ENCODE data around the gene RAB36.

The RAB36 gene

DNA sequence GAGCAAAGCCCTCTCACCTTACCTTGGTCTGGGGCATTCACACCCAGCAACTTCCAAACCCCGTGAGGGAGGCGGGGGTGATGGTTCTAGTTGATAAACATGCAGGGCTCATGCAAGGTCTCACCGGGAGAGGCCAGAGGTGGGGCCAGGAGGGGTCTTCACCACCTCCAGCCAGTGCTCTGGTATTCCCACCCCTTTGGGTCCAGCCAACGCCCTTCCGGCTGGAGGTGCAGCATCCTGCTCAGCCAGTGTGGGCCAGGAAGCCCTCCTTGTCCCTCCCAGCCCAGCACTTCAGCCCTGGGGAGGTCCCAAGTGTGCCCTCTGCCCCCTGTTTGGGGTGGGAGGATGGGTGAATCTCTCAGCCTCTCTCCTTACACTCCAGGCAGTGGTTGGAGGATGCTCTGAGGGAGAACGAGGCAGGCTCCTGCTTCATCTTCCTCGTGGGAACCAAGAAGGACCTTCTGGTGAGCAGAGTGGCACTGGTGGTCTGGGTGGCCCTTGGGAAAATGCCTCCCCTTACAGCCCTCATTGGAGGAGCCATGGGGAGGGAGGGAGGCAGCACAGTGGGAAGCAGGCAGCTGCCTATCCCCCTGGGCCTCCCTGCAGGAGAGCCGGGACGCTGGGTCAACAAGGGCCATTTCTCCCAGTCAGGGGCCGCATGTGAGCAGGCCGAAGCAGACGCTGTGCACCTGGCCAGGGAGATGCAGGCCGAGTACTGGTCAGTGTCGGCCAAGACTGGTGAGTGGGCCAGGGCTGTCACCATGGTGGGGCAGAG lies 13.4 kb downstream of the RAB36 start:
- no peak for DNase-seq (ENCODE audit: low read depth)

DNA sequence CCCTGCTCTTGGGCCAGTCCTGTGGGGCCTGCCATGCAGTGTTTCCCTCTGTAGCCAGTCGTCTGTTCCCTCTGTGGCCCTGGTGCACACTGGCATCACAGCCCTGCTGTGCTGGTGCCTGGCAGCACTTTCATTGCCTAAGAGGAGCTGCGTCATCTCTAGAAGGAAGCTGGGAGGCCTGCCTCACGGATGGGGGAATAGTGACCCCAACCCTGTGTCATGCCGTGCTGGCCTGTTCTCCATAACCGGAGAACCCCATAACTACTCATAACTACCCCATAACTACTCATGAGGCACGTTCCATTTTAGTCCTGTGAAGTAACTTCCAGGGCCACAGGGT lies 14.0 kb downstream of the RAB36 start:
- DNase-seq (ENCODE audit: low read depth), result no peak

DNA sequence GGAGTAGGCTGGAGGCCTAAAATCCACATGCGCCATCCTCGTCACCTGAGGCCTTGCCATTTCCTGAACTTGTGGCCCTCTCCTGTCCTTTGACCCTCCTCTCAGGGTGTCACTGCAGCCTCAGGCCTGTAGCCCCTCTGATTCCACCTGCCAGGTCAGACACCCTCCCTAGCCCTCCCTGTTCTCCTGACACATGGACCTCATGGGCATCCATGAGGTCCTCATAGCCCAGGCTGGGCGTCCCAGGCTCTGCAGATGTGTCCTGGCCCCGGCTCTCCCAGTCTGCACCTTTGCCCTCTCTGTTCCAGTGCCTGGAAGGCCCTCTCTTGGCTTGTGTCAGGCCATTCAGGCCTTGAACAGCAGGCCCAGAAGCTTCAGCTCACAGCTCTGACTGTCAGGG lies 15.8 kb downstream of the RAB36 start:
- DNase-seq (ENCODE audit: low read depth), result no peak

DNA sequence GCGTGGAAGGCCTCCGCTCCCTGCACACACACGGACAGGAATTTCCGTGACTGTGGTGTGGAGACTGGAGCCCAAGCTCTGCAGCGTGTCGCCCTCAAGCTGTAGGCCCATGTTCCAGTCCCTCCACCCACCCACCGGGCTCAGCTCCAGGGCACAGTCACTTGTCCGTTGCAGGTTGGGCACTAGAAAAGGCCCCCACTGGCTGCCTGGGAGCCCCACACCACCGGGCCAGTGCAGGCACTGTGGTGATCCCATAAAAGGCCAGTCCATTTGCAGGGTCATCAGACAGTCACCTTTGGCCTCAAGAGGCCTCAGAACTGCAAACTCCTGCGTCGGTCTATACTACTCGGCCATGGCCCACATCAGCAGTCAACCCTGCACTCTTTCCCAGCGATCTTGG lies 16.3 kb downstream of the RAB36 start:
- DNase-seq (ENCODE audit: low read depth), result no peak

DNA sequence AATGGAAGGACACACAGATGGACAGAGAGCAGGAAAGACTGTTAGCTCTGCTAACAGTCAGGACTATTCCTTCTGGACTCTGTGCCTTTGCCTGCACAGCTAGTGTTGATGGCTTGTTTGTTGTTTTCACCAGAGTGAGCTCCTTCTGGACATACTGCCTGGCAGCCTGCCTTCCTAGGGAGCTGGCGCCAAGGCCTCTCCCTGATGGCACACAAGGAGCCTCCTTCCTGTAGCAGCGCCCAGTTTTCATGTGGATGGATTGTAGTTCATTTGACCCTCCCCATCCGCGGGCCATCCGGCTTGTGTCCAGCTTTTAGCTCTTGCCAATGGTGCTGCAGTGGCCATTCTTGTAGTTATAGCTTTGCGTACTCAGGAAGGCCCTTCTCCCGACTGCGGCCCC lies 18.4 kb downstream of the RAB36 start:
- DNase-seq (ENCODE audit: low read depth), result no peak

DNA sequence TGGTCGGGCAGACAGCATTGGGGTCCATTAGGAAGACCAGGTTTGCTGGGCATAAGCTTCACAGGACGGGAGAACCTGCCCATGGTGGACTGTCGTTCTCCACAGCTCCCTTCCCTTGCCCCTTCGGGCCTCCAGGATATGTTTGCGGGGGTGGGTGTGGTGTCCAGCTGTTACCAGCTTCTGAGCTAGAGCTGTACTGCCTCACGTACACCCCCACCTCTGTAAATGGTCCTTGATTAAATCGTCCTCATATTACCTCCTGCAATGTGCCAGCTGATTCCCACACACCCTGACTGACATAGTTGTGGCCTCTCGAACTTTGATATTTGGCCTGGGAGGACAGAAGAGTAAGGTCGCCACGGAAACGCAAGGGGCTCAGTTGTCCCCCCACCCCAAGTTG lies 18.8 kb downstream of the RAB36 start:
- DNase-seq (ENCODE audit: low read depth), result no peak

DNA sequence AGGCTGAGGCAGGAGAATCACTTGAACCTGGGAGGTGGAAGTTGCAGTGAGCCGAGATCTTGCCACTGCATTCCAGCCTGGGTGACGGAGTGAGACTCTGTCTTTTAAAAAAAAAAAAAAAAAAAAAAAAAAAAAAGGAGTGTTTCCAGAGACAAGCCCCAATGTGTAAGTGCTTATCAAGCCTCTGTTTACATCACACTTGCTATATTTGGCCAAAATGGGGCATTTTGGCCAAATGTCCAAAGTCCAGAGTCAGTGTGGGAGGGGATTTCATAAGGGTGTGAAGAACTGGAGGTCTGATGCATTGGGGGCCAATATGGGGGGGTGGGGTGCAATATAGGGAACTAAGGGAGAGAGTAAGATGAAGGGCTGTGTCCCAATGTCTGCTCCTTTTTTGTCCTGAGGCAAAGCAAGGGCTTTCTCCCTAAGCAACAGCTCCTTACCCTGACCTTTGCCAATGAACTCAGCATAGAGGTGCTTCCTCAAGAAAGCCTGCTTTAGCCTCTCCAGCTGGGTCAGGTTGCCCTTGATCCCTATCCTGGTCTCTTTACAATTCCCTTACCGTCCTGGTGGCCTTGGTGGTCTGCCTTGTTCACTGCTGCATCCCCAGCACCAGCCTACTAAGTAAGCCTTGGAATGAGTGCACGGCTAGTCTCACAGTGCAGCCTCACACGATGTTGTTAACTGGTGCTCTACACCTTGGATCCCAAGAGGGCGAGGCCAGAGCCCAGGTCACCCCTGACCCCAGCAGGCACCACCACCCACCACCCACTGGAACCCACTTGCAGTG lies 21.0 kb downstream of the RAB36 start:
- no peak for DNase-seq (ENCODE audit: low read depth)

DNA sequence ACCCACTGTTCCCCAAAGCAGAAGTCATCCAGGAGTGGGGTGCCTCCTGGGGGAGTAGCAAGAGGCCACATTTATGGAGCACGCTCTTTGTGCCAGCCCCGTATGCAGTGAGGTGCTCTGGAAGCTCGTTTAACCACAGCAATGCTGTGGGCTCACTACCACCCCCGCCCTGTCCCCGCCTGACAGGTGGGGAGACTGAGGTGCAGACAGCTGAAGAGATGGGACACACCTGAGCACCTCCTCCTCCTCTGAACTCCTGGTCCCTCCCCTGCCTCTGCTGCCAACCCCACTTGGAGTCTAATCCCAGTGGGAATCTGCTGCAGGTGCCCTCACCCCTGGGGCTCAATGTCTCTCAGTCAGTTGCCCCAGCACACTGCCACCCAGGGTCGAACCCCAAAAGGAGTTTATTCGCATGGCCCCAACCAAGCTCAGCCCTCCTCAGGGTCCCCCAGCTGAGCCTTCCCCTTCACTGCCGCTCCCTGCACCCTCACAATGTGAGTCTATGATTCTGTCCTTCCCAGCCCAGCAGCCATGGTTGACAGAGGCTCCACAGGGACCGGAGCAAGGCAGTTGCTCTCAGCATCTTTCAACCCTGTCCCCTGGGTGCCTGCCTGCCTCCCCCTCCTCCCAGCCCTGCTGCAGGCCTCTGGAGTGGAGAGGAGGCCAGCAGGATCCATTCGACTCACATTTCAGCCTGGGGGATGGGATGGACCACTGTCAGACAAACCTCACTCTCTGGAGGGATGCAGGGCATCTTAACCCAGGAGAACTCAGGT lies 21.8 kb downstream of the RAB36 start:
- no peak for DNase-seq (ENCODE audit: low read depth)

DNA sequence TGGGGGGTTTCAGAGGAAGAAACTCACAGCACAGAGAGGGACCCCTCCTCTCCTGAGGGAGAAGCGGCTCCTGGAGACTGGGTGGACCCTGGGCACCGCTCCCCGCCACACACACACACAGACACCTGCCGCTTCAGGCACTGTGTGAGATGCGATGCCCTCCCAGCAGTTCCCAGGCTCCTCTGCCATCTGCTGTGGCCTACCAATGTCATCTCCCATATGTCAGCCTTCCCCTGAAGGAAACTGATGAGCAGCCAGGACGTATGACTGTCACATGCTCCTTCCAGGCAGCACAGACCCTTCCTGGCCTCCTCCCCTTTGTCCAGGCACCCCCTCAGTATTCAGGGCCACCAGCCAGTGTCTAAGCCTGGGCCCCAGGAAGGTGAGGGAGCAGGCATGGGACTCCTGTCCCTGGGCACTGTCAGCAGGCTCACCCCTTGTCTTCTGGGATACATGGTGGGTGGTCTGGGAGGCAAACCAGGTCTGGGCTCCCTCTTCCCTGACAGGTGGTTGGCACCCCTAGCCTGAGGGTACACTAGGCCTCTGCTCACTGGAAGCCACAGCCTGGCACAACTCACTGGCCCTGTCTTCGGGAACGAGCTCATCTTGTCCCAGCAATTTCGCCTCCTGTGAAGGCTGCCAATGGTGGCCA lies 23.2 kb downstream of the RAB36 start:
- DNase-seq (ENCODE audit: low read depth), result no peak

DNA sequence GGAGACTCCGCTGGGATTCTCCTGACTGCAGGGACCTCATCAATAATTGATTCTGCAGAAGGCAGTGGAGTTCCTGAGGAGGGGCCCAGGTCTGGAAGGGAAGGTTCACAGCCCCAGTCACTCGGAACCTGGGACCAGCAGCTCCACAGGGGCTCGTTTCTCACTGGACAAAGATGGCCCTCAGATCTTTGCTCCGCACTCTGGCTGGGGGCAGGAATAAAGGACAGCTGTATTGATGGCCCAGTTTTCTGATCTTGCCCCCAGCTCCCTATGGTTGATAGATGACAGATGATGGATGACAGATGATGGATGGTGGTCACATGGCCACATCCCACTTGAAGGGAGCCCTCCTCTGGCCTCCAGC lies 23.7 kb downstream of the RAB36 start:
- DNase-seq (ENCODE audit: low read depth), result no peak

DNA sequence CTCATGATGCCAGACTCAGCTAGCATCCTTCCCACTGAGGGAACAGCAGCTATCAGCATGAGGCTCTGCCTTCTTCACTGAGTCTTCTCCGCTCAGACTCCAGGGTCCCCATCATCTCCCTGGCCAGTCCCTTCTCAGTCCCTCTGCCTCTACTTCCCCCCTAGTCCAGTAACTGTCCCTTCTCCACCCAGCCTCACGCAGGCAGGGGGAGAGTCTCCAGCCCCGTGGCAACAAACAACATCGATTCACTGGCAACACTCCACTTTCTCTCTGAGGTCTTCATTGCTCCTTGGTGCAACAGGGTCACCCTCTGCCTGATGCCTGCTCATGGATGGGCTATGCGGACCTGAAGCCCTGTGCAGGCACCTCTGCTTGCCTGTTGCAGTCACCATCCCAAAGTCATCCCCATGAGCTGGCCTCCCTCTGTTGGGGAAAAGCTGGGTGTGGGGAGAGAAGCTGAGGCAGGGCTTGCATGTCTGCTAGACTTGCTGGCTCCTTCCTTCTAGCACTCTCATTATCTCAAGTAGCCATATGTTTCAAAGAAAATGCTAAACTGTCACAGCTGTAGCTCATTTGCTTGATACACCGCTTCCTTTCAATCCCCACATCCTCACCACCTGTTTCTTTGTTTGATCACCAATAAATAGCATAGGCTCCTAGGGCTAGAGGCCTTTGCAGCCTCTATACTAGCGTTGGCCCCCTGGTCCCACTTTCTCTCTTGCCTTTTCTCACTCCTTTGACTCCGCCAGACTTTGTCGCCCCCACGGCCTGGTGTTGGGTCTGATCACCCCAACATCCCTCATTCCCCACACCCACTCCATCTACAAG lies 30.8 kb downstream of the RAB36 start:
- no peak for DNase-seq (ENCODE audit: low read depth)

DNA sequence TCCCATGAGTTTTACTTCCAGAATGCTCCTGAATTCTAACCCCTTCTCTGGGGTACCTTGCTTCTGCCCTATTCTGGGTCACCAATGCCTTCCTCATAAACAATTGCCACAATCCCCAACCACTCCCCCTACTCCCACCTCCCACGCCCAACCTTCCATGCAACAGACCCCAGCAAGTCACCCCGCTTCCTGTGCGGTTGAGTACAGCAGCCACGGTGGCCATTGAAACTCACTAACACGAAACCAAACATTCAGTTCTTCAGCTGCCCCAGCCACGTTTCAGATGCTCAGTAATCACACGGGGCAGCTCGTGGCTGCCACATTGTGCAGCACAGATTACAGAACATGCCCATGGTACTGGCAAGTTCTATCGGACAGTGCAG lies 31.4 kb downstream of the RAB36 start:
- DNase-seq (ENCODE audit: low read depth), result no peak

DNA sequence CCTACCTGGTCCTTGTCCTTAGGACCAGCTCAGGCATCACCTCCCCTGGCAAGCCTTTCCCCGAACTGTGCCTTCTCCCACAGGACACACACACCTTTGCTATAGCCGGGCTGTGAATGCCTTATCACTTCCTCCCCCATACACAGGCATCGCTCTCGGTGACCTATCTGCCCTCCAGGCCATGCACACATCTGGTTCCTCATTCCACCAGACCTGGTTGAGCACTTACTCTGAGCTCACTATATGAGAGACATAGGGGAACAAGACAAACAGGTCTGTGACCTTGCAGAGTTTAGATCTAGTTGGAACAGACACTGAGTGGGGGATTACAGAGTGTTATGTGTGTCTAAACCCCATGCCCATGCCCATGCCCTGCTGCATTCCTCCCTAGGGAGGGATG lies 31.9 kb downstream of the RAB36 start:
- no peak for DNase-seq (ENCODE audit: low read depth)

DNA sequence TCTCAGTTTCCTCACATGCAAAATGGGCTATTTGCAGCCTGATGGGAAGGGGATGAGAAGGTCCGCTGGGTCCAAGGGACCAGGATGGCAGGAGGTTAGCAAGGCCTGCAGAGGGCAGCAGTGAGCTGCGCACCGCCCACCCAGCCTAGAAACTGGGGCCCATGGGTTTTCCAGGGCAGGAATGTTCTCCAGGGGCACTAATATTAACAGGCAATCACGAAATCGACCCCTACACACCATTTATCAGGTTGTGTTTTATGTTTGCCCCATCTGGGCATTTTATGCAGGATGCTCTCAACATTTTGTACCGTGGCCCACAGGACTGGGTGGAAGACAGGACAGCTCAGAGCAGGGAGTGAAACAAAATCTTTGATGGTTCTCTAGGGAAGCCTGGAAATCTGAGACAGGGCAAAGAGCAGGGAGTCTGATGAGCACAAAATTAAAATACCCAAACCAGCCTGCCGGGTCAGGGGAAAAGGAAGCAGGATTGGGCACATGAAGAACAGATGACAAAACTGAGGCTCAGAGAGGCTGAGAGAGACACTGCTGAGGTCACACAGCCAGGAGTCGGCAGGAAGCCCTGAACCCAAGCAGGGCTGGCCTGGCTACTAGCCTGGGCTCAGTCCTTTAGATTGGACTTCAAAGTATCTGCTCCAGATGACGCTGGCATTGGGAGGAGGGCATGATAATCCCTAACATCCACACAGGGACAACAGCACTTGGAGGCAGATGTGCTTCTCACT lies 33.4 kb downstream of the RAB36 start:
- DNase-seq (ENCODE audit: low read depth), result no peak

DNA sequence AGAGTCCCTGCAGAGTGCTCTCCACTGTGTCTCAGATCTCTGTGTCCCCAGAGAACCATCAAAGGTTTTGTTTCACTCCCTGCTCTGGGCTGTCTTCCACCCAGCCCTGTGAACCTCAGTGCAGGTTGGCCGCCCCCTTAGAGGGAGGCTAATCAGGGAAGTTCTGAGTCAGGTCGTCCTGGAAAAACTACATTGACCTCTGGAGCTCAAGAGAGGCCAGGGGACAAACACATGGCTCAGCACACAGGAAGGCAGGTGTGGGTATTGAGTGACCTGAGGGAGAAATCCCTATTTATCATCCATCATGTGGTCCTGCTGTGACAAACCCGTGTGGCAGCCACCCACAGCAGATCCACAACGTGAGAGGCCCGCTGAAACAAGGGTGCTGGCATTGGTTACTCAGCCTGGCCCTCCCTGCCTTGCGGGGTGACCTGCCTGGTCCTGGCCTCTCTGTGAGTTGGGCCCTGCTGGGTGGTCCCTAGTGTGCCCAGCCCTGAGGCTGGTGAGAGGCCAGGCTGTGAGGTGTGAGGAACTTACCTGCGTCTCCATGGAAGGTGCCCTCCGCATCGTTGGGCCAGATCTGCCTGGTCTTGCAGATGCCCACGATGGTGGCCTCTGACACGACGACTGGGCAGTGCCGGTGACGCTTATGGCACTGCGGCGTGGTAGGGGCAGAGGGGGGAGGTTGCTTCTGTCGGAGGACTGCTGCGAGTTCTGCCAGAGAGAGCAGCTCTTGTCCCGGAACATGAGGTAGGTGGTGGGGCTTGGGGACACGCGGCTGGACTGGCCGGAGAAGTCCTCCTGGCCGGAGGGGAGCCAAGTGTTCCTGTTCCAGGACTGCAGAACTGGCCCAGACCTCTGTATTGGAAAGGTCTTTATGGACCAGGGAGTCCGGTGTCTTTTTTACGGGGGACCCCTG lies 34.4 kb downstream of the RAB36 start:
- DNase-seq (ENCODE audit: low read depth), result no peak

DNA sequence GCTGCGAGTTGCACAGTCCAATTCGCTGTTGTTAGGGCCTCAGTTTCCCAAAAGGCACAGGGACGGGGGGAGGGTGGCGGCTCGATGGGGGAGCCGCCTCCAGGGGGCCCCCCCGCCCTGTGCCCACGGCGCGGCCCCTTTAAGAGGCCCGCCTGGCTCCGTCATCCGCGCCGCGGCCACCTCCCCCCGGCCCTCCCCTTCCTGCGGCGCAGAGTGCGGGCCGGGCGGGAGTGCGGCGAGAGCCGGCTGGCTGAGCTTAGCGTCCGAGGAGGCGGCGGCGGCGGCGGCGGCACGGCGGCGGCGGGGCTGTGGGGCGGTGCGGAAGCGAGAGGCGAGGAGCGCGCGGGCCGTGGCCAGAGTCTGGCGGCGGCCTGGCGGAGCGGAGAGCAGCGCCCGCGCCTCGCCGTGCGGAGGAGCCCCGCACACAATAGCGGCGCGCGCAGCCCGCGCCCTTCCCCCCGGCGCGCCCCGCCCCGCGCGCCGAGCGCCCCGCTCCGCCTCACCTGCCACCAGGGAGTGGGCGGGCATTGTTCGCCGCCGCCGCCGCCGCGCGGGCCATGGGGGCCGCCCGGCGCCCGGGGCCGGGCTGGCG lies 35.1 kb downstream of the RAB36 start, which contains the start of gene BCR:
BCR (plus strand) TSS at position 209 of the 592 bp plus-strand sequence. CDS start 452 bp downstream, outside the sequence.
- no peak for DNase-seq (ENCODE audit: low read depth)

DNA sequence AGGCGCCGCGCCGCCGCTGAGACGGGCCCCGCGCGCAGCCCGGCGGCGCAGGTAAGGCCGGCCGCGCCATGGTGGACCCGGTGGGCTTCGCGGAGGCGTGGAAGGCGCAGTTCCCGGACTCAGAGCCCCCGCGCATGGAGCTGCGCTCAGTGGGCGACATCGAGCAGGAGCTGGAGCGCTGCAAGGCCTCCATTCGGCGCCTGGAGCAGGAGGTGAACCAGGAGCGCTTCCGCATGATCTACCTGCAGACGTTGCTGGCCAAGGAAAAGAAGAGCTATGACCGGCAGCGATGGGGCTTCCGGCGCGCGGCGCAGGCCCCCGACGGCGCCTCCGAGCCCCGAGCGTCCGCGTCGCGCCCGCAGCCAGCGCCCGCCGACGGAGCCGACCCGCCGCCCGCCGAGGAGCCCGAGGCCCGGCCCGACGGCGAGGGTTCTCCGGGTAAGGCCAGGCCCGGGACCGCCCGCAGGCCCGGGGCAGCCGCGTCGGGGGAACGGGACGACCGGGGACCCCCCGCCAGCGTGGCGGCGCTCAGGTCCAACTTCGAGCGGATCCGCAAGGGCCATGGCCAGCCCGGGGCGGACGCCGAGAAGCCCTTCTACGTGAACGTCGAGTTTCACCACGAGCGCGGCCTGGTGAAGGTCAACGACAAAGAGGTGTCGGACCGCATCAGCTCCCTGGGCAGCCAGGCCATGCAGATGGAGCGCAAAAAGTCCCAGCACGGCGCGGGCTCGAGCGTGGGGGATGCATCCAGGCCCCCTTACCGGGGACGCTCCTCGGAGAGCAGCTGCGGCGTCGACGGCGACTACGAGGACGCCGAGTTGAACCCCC lies 35.8 kb downstream of the RAB36 start:
- no peak for DNase-seq (ENCODE audit: low read depth)

DNA sequence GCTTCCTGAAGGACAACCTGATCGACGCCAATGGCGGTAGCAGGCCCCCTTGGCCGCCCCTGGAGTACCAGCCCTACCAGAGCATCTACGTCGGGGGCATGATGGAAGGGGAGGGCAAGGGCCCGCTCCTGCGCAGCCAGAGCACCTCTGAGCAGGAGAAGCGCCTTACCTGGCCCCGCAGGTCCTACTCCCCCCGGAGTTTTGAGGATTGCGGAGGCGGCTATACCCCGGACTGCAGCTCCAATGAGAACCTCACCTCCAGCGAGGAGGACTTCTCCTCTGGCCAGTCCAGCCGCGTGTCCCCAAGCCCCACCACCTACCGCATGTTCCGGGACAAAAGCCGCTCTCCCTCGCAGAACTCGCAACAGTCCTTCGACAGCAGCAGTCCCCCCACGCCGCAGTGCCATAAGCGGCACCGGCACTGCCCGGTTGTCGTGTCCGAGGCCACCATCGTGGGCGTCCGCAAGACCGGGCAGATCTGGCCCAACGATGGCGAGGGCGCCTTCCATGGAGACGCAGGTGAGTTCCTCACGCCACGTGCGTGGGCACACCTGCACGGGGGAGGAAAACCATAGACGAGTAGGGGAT lies 36.5 kb downstream of the RAB36 start:
- no peak for DNase-seq (ENCODE audit: low read depth)
